Testis (tissue), 3 donors: ENCODE measurements around the gene CCDC106. TPM values are rescaled to one million over a fixed set of nuclear protein-coding genes. Genes with fewer than 3 reads are reported as not detected.

Experiments used
- DNase-seq: peaks from one replicate; pipeline ENCODE4 v3.0.0-alpha.2; 2019
- H3K27ac ChIP-seq, 2 donors: fragments of 200-600 bp; sonication (generic); one replicate each; pipeline ENCODE4 v1.5.1; 2019
- H3K27me3 ChIP-seq: fragments of 200-600 bp; sonication (generic); one replicate; pipeline ENCODE4 v1.5.1; 2019
- H3K36me3 ChIP-seq: fragments of 200-600 bp; sonication (generic); one replicate; pipeline ENCODE4 v1.5.1; 2017; ENCODE audit warnings: low read depth; ENCODE audit errors: missing control alignments
- H3K4me1 ChIP-seq: fragments of 200-600 bp; sonication (generic); one replicate; pipeline ENCODE4 v1.5.1; 2019
- H3K4me3 ChIP-seq, 2 donors: fragments of 200-600 bp; sonication (generic); one replicate each; pipeline ENCODE4 v1.5.1; 2017 to 2019
- H3K9me3 ChIP-seq: fragments of 200-600 bp; sonication (generic); one replicate; pipeline ENCODE4 v1.5.1; 2017
- POLR2A ChIP-seq: fragments of 450-650 bp; IDR thresholded peaks from one replicate; pipeline ENCODE4 v1.6.1; 2017; ENCODE audit warnings: antibody characterized with exemption, mild to moderate bottlenecking, moderate library complexity
- WGBS, 2 donors: methylation state at CpG; one replicate each; pipeline ENCODE4 v1.1.5; 2018; 5-methylcytosine and 5-hydroxymethylcytosine counted together
- intact Hi-C: fragments of 100-400 bp; cut with DNase I; formaldehyde crosslinking; loops from one replicate; pipeline ENCODE4 v1.15.1; 2023; ENCODE audit warnings: low total_unique reads
- polyA plus RNA-seq: library from polyadenylated mRNA; stranded (reverse); fragments of 350-450 nt; fragmentation: Illumina TruSeq; extraction: RNeasy Lipid Tissue Mini Kit (QIAGEN cat#74804); gene quantifications from one replicate; pipeline ENCODE4 v1.2.3, GENCODE V29; 2014; ENCODE audit warnings: low read depth, low replicate concordance; ENCODE audit not compliant: insufficient read depth
- total RNA-seq, 2 donors: library from RNA; depleted of rRNA; stranded (reverse); fragments of >200 nt; gene quantifications; one replicate each; pipeline ENCODE4 v1.2.3, GENCODE V29; 2016
- TF ChIP-seq, protein P1 (sequence below), 3 experiments: fragments of 450-650 bp in 2 of 3; fragments of 200-600 bp in 1 of 3; sonication (generic) in 1 of 3; IDR thresholded peaks; one replicate each; pipeline ENCODE4 v1.5.1; 2016 to 2019; ENCODE audit warnings: antibody characterized with exemption in 3 of 3, mild to moderate bottlenecking in 2 of 3, moderate library complexity in 1 of 3

The CCDC106 gene
- total and polyA plus RNA-seq, 3 donors from 2014 or later: 34.5 to 84.9 (median 57.0) TPM

DNA sequence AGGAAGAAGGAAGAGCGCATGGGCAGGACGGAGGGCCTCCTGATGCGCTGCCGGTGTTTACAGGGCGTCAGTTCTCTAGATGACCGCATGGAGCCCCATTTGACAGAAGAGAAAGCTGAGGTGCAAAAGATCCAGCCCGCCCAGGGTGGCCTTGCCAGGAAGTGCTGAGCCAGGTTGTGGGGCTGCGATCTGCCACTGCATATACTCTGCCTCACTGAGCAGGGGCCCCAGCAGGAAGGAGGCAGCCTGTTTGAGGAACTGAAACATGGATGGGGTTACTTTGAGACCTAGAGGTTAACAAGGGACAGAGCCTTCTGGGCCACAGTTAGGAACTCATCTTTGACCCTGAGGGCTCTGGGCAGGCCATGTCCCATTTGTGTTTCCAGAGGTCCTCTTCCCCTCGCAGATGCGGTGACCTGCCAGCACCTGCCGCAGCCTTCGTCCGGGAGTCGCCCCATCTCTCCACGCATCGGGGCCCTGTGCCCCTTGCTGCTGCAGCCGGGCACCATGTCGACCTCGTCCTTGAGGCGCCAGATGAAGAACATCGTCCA lies 30.2 kb downstream of the CCDC106 start:
- no peaks in the 10 kb centered on the region for H3K9me3 ChIP-seq
- H3K27me3 ChIP-seq: no peaks in the 10 kb centered on the region
- DNase-seq: no peak
- intact Hi-C loops: no loop called here
- H3K4me3 ChIP-seq: no peak overlapping the region
- peak overlapping the region in 1 of 2 donors; percentile 62 for H3K27ac ChIP-seq
- TF ChIP-seq, protein P1, sequence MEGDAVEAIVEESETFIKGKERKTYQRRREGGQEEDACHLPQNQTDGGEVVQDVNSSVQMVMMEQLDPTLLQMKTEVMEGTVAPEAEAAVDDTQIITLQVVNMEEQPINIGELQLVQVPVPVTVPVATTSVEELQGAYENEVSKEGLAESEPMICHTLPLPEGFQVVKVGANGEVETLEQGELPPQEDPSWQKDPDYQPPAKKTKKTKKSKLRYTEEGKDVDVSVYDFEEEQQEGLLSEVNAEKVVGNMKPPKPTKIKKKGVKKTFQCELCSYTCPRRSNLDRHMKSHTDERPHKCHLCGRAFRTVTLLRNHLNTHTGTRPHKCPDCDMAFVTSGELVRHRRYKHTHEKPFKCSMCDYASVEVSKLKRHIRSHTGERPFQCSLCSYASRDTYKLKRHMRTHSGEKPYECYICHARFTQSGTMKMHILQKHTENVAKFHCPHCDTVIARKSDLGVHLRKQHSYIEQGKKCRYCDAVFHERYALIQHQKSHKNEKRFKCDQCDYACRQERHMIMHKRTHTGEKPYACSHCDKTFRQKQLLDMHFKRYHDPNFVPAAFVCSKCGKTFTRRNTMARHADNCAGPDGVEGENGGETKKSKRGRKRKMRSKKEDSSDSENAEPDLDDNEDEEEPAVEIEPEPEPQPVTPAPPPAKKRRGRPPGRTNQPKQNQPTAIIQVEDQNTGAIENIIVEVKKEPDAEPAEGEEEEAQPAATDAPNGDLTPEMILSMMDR (IDR thresholded peaks at IDR 0.05): no peak
- no peak for TF ChIP-seq POLR2A
- 79 to 80% methylated on average over 21 of the region's 21 CpGs for WGBS, 2 donors
- H3K4me1 ChIP-seq: peaks cover 68% of the 10 kb centered on the region
- no peaks in the 10 kb centered on the region for H3K36me3 ChIP-seq

DNA sequence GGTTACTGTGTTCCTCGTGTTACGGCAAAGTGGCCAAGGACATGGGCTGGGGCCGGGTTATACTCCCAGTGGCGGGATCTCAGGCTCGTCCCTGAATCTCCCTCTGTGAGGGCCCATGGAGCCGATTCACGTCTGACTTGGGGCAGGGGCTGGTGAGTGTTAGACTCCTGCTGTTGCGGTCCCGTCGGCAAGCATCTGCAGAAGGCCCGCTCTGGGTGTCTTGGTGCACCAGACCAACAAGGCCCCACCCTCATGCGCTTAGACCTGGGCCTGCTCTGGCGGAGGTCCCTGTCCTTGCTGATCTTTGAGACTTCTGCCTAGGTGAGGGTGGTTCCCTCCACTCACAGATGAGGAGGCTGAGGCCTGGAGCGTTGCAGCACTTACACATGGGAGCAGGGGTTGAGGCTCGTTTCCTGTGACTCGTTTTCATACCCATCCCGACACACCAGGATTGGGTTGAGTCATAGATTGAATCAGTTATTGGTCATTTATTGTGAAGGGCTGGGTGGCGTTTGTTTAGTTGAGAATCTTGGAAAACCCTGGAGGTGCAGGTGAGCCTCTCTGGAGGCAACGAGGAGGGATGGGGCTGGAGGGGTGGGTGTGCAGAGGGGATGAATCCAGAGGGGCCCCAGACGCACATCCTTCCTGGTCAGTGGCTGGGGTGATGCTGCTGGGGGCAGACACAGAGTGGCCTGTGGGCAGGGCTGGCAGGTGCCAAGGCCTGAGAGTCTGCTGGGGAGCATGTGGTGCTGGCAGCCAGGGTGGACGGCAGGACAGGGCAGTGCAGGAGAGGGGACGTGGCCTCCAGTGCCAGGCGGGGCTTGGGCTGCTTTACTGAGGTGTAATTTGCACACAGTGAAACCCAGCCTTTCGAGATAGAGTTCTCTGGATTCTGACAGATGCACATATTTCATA lies 31.6 kb downstream of the CCDC106 start:
- no peaks in the 10 kb centered on the region for H3K36me3 ChIP-seq
- TF ChIP-seq POLR2A: no peak
- TF ChIP-seq, protein P1 (IDR thresholded peaks at IDR 0.05): no peak
- peak overlapping the region; percentile 31 to 62 for H3K27ac ChIP-seq
- H3K27me3 ChIP-seq: no peaks in the 10 kb centered on the region
- 76 to 81% methylated on average over 13 to 24 of the region's 24 CpGs for WGBS, 2 donors
- no peaks in the 10 kb centered on the region for H3K9me3 ChIP-seq
- H3K4me1 ChIP-seq: peaks cover 61% of the 10 kb centered on the region
- no peak for DNase-seq
- H3K4me3 ChIP-seq: no peak overlapping the region
- intact Hi-C loops: no loop called here

DNA sequence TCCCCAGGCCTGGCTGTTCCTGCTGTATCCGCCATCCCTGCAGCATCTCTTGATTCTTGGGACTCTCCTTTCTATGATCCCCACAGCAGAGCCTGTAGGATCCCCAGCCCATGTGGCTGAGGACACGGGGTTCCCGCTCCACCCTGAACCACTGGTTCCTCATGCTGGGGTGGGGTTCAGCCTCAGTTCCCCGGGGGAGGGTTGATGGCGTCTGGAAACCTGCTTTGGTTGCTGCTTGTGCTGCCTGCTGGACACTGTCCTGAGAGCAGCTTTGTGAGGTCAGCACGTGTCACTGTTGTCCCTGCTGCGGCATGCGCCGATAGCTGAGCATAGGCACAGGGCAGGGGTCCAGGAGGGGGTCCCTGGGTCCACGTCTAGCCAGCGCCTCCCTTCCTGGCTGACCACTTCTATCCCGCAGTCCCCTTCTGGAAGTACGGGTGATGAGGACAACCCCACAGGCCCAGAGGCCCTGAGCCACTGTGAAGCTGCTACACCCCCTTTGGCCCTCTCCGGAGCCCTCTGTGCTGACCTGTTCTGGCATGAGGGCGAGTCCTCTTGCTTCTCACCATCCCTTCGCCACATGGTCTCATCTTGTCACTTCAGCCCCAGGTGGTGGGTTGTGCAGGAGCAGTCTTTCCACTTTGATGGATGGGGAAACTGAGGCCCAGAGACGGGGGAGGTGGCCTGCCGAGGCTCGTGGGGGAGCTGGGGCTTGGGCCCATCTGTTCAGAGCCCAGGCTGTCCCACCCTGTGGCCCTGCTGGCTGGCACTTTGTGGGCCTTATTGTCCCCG lies 32.5 kb downstream of the CCDC106 start:
- peaks cover 61% of the 10 kb centered on the region for H3K4me1 ChIP-seq
- TF ChIP-seq, protein P1 (IDR thresholded peaks at IDR 0.05): no peak
- no peak for TF ChIP-seq POLR2A
- no peaks in the 10 kb centered on the region for H3K36me3 ChIP-seq
- no peak overlapping the region for H3K4me3 ChIP-seq
- intact Hi-C loops: no loop called here
- H3K9me3 ChIP-seq: no peaks in the 10 kb centered on the region
- peak; percentile 39 for DNase-seq
- H3K27me3 ChIP-seq: no peaks in the 10 kb centered on the region
- WGBS, 2 donors: 73 to 77% methylated on average over 12 to 20 of the region's 20 CpGs
- peak overlapping the region in 1 of 2 donors; percentile 71 for H3K27ac ChIP-seq

DNA sequence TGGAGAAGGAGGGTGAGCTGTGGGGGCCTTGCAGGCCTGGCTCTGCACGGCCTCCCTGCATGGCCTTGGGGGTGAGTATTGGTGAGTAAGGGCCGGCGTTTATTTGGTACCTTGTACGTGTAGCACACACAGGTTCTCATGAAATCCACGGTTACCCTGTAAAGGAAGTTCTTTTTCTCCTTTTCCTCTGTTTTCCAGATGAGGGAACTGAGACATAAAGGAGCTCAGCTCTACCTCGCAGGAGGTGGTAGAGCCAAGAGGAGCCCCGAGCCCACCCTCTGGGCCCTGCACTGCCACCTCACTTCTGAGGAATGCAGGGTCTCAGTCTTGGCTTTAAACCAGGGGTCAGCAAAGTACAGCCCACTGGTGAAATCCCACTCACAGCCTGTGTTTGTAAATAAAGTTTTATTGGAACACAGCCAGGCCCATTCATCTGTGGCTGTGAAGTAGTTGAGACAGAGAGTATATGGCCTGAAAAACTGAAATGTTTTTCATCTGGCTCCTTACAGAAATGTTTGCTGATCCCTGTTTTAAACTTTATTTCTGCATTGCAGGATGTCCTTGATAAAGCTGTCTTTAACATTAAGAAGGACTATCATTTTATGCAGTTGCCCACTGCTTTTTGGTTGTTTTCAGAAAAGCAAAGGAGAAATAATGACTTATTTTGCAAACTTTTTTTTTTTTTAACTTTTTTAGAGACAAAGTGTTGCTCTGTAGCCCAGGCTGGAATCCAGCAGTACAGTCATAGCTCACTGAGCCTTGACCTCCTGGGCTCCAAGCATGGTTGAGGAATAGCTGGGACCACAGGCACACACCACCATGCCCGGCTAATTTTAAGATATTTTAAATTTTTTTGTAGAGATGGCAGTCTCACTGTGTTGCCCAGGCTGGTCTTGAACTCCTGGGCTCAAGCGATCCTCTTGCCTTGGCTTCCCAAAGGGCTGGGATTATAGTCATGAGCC lies 33.4 kb downstream of the CCDC106 start:
- 63 to 70% methylated on average over 9 of the region's 9 CpGs for WGBS, 2 donors
- no peaks in the 10 kb centered on the region for H3K27me3 ChIP-seq
- H3K4me1 ChIP-seq: peaks cover 58% of the 10 kb centered on the region
- TF ChIP-seq, protein P1 (IDR thresholded peaks at IDR 0.05): no peak
- no peak for TF ChIP-seq POLR2A
- peak overlapping the region in 1 of 2 donors; percentile 71 for H3K27ac ChIP-seq
- no peak overlapping the region for H3K4me3 ChIP-seq
- peak; percentile 63 for DNase-seq
- H3K9me3 ChIP-seq: no peaks in the 10 kb centered on the region
- no peaks in the 10 kb centered on the region for H3K36me3 ChIP-seq
- intact Hi-C loops: no loop called here
